Measurements from ENCODE around the gene SIRPB1.
"Not testable (repeated sequence)": the region's sequence is repeated elsewhere in the genome, so short reads cannot be mapped to it uniquely, and the experiment has no call there.

SIRPB1 gene

DNA sequence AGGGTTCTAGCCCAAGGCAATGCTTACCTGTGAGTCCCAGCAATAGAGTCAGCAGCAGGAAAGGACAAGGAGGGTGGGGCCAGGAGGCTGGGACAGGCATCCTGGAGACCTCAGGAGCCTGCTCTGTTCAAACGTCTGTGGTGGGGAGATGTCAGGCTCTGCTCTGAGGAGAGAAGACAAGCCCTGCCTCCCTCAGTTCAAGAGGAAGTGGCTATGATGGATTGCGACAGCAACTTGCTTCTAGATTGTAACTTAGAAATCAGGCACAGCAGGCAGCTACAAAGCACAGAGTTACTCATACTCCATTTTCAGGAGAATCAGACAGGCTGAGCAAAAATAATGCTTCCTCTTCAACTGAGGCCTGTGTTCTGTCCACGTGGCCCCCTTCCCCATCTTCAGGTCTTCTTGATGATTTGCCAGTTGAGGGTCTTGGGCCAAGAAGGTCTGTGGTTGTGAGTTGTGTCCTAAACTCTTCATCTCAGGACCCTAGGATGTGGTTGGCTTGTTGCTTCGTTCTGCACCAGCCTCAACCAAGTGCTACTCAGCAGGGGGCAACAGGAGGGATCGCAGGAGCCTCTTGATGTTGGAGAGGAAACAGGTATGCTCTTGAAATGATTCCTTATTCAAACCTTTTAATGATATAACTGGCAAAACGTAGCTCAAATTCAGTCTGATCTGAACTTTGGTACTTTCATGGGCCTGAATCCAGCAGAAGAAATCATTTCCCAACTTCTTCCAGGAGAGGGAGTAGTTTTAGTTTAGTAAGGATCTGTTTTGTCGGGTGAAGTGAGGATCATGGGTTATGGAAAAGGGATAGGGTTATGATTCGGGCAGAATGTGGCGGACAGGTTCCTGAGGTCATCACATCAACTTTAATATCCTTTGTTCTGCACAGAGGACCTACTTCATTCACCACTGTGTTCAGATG is 31.0 kb downstream of the SIRPB1 start:
- no peak for DNase-seq

DNA sequence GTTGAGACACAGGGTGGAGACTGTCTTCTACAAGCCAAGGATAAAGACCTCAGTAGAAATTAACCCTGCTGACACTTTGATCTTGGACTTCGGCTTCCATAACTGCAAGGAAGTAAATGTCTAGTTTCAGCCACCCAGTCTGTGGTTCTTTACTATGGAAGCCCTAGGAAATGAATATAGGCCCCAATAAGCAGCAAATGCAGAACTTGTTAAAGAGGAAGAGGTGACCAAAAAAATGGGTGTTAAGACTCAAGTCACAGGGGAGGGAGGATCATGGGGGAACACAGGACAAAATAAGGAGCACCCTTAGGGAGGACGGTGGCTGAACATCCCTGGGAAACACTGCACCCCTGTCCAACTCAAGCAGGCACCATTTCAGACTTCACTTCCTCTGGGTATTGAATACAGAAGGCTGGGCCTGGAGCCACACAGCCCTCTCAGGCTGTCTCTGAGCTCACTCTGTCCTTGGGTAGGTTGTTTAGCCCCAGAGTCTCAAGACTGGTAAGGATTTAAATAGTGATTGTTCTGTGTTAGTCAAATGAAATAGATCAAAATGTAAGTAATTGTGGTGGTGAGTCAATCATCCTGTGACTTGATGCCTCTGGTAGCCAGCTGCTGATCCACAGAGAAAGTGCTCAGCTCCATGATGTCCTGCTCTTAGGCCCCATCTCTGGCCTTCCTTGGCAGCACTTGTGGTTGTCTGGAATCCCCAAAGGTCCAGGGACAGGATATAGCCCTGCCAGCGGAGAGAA is 31.9 kb downstream of the SIRPB1 start:
- DNase-seq = no peak

DNA sequence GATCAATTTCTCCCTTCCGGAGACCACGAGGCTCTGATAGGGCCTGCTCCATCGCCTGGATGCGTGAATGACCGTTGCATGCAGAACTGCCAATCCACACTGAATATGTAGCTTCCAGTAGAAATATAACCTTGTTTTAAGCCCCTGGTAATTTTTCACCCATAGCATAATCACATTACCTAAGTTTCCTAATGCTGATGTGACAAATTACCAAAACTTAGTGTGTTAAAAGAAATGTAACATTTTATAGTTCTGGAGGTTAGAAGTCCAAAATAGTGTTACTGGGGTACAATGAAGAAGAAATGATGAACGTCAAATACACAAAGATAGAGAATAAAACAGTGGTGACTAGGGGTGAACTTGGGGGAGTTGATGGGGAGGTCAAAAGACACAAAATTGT is 40.3 kb downstream of the SIRPB1 start:
- DNase-seq = no peak

DNA sequence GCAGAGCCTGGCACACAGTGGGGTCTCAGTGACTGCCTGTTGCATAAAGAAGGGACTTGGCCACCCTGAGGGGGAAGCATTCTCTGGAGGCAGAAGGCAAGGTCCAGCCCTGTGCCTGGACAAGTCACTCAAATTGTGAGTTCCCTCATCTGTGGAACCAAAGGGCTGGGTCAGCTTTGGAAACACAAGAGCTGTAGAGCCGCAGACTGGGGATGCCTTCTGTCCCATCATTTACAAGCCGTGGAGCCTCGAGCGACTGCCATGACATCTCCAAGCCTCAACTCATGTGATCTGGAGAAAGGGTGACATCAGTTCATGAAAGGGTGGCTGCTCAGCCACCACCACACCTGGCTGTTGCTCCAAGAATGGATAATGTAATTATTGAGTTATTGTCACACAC is 41.9 kb downstream of the SIRPB1 start:
- no peak for DNase-seq

DNA sequence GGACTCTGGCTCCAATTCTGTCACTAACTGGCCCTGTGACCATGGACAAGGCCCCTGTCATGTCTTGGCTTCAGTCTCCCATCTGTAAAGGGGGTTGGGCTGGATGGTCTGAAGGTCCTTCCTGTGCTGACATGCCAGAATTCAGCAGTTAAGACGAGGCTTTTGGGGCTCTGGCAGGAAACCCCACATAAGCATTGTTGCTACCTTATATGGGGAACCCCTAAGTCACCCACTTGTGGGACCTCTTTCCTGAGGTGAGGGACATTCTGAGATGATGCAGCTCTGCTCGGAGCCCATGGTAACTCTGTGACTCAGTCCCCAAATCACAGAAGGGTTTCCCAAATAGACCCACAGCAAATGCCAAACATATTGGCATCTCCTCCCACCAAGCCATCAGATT is 42.5 kb downstream of the SIRPB1 start:
- not testable (repeated sequence) for DNase-seq

DNA sequence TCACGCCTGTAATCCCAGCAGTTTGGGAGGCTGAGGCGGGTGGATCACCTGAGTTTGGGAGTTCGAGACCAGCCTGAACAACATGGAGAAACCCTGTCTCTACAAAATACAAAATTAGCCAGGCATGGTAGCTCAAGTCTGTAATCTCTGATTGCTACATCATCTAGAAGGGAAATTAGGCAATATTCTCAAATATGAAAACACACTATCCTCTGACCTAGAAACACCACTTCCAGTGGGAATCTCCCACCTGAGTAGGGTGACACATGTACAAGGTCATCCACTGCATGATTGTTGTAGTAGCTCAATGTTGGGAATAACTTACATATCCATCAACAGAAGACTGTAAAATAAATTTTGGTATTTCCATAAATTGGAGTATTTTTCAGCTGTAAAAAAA is 43.2 kb downstream of the SIRPB1 start:
- no peak for DNase-seq

DNA sequence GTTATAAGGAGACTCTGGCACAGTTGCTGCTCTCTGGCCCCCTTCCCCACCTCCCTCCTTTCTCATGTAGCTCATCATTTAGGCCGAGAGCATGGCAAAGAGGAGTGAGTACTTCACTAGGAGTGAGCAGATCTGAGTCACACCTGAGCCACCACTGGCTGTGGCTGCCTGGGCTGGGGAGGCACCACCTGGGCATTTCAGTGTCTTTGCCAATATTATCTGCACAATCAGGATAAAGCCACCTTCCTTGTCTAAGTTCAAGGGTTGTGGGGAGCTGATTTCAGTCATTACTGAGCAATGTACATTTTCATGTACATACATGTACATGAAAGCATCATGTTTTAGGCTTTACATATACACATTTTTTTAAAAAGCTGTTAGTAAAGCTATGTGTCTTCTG is 43.8 kb downstream of the SIRPB1 start:
- not testable (repeated sequence) for DNase-seq

DNA sequence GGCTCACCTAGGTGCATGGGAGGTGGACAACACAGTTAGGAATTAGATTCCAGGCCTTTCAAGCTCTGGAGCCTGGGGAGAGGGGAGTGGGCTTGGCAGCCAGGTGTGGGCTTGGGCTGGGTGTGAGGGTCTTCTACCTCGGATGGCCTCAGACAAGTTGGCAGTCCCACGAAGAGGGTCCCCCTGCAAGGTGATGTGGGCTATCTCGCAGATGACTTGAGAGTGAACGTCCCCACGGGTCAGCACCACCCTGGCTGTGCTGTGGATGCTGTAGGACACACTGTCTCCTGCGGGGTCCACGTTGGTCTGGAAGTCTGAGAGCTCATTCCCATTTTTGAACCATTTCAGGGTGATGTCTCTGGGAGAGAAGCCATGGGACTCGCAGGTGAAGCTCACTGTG is 48.2 kb downstream of the SIRPB1 start:
- not testable (repeated sequence) for DNase-seq

Data from NCI-H345 (cell line).